ENCODE measurements around the gene ALAS1.

The ALAS1 gene

GRCh38 chr3:52193065-52193464, 4.9 kb upstream of the ALAS1 start:
- no peaks in the 10 kb centered on the region for H3K36me3 ChIP-seq (ENCODE audit: insufficient read depth)

DNA sequence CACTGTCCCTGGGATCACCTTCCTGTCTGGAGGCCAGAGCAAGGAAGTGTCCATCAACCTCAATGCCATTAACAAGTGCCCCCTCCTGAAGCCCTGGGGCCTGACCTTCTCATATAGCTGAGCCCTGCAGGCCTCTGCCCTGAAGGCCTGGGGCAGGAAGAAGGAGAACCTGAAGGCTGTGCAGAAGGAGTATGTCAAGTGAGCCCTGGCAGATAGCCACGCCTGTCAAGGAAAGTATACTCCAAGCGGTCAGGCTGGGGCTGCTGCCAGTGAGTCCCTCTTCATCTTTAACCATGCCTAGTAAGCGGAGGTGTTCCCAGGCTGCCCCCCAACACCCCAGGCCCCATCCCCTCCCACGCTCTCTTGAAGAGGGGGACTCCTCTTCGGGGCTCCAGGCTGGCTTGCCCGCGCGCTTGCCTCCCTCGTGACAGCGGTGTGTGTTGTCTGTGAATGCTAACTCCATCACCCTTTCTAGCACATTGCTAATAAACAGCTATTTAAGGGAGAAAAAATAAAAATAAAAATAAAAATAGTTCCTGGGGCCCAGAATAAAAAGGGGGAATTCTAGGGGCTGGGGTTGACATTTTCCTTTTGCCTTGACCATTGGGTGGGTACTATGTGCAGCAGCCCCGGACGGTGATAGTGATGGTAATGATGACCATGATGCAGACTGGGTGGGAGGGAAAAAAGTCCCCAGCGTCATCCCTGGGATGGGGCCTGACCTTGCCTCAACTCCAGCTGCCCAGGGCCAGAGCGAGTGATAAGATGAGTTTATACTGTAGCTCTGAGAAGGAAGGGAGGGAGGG, 3.3 kb upstream of the ALAS1 start:
- Histone ChIP-seq H3K27ac (no peak overlapping the region), H3K4me3 (IDR thresholded peaks at IDR 0.05; ENCODE audit: insufficient read depth, low read depth, low read length) (no peak overlapping the region), H2AFZ (ENCODE audit: low read depth) (no peak overlapping the region), H3K79me2 (ENCODE audit: insufficient read depth, low read depth) (peaks cover 13% of the 10 kb centered on the region; the same call in 1 of the 2 replicates), H3K36me3 (ENCODE audit: insufficient read depth) (no peaks in the 10 kb centered on the region), H3K4me2 (no peak overlapping the region), H4K20me1 (ENCODE audit: insufficient read depth) (no peaks in the 10 kb centered on the region), H3K27me3 (ENCODE audit: insufficient read depth, low read depth) (no peaks in the 10 kb centered on the region), H3K4me1 (ENCODE audit: low read depth, poor library complexity, severe bottlenecking) (peaks cover 11% of the 10 kb centered on the region), H3K9ac (no peak overlapping the region)
- no peak for TF ChIP-seq CTCF (conservative IDR thresholded peaks at IDR 0.05; ENCODE audit: low read depth, low read length)

More at GRCh38 chr3:52193065-52193464, 4.9 kb upstream of the ALAS1 start:
- TF ChIP-seq CTCF (conservative IDR thresholded peaks at IDR 0.05; ENCODE audit: low read depth, low read length), result no peak
- H3K79me2 ChIP-seq (ENCODE audit: insufficient read depth, low read depth), result no peaks in the 10 kb centered on the region
- no peak overlapping the region for H3K27ac ChIP-seq
- no peaks in the 10 kb centered on the region for H3K27me3 ChIP-seq (ENCODE audit: insufficient read depth, low read depth)
- H3K4me2 ChIP-seq, result no peak overlapping the region
- no peak overlapping the region for H2AFZ ChIP-seq (ENCODE audit: low read depth)
- no peak overlapping the region for H3K9ac ChIP-seq
- peaks cover 11% of the 10 kb centered on the region for H3K4me1 ChIP-seq (ENCODE audit: low read depth, poor library complexity, severe bottlenecking)
- H3K4me3 ChIP-seq (IDR thresholded peaks at IDR 0.05; ENCODE audit: insufficient read depth, low read depth, low read length), result no peak overlapping the region
- H4K20me1 ChIP-seq (ENCODE audit: insufficient read depth), result no peaks in the 10 kb centered on the region

DNA sequence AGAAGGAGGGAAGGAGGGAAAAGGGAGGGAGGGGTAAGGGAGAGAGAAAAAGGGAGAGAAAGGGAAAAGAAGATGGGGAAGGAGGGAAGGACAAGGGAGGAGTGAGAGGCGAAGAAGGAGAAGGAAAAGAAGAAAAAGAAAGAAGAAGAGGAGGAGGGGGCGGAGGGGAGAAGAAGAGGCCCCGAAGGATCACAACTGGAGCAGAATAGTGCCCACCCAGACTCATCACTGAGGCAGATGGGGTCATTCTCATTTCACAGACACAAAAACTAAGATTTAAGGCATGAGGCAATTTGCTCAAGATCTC, 2.7 kb upstream of the ALAS1 start:
- Histone ChIP-seq H3K4me3 (IDR thresholded peaks at IDR 0.05; ENCODE audit: insufficient read depth, low read depth, low read length) (no peak overlapping the region), H3K27ac (no peak overlapping the region), H3K4me1 (ENCODE audit: low read depth, poor library complexity, severe bottlenecking) (peaks cover 12% of the 10 kb centered on the region), H3K36me3 (ENCODE audit: insufficient read depth) (no peaks in the 10 kb centered on the region), H2AFZ (ENCODE audit: low read depth) (no peak overlapping the region), H3K9ac (no peak overlapping the region), H3K27me3 (ENCODE audit: insufficient read depth, low read depth) (no peaks in the 10 kb centered on the region), H4K20me1 (ENCODE audit: insufficient read depth) (no peaks in the 10 kb centered on the region), H3K4me2 (no peak overlapping the region), H3K79me2 (ENCODE audit: insufficient read depth, low read depth) (peaks cover 13% of the 10 kb centered on the region; the same call in 1 of the 2 replicates)
- no peak for TF ChIP-seq CTCF (conservative IDR thresholded peaks at IDR 0.05; ENCODE audit: low read depth, low read length)

DNA sequence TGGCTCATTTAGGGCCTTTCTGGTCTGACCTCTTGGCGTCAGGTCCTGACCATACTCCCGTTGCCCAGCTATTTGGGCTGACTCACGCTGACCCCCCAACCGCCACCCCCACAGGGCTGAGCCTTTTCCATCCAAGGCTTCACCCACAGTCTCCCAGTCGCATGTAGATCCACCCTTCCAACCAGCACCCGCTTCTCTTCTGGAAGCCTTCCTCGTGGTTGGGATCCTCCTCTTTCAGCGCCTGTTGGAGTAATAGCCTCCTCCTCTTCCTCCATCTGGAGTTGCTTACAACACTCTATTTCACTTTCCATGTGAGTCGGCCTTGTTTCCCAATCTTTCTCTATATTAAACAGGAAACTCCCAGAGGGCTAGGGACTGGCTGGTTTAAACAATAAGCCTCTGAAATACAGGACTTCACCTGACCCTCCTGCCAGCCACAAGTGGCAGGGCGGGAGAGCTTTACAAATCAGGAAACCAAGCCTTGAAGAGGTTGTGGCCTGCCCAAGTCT, 2.1 kb upstream of the ALAS1 start:
- peaks cover 17% of the 10 kb centered on the region for H3K4me1 ChIP-seq (ENCODE audit: low read depth, poor library complexity, severe bottlenecking)
- peaks cover 13% of the 10 kb centered on the region; the same call in 1 of the 2 replicates for H3K79me2 ChIP-seq (ENCODE audit: insufficient read depth, low read depth)
- H3K4me2 ChIP-seq, result no peak overlapping the region
- no peaks in the 10 kb centered on the region for H4K20me1 ChIP-seq (ENCODE audit: insufficient read depth)
- TF ChIP-seq CTCF (conservative IDR thresholded peaks at IDR 0.05; ENCODE audit: low read depth, low read length), result no peak
- no peaks in the 10 kb centered on the region for H3K36me3 ChIP-seq (ENCODE audit: insufficient read depth)
- H3K27ac ChIP-seq, result no peak overlapping the region
- no peak overlapping the region for H3K4me3 ChIP-seq (IDR thresholded peaks at IDR 0.05; ENCODE audit: insufficient read depth, low read depth, low read length)
- no peaks in the 10 kb centered on the region for H3K27me3 ChIP-seq (ENCODE audit: insufficient read depth, low read depth)
- H2AFZ ChIP-seq (ENCODE audit: low read depth), result no peak overlapping the region
- H3K9ac ChIP-seq, result no peak overlapping the region

Data from KMS-11 (cell line).